Cardiac septum (tissue), 1 donor: Measurements from ENCODE around the gene SLC2A14. TPM values are rescaled to one million over a fixed set of nuclear protein-coding genes. Genes with fewer than 3 reads are reported as not detected.
"Not testable (repeated sequence)": the region's sequence is repeated elsewhere in the genome, so short reads cannot be mapped to it uniquely, and the experiment has no call there.

Experiments
- DNase-seq: peaks from one replicate; pipeline ENCODE4 v3.0.0-alpha.2; 2020; ENCODE audit warnings: low spot score
- intact Hi-C: fragments of 100-400 bp; cut with DNase I; formaldehyde crosslinking; loops from one replicate; pipeline ENCODE4 v1.14.0; 2022
- long read RNA-seq: library from polyadenylated mRNA; unstranded; transcript quantifications from one replicate; pipeline ENCODE4 v2.0.0, GENCODE V29; 2021
- total RNA-seq: library from RNA; stranded (reverse); fragmentation: NEBNext Ultra II Directional; extraction: Animal tissue kit (Norgen Biotek cat#: 25700); gene quantifications from one replicate; pipeline ENCODE4 v1.2.1, GENCODE V29; 2021
- donor health status: DM: no; HTN: no; CAD: no.

The SLC2A14 gene
- total RNA-seq = 0.51 TPM
- long read RNA-seq = 0 reads

DNA sequence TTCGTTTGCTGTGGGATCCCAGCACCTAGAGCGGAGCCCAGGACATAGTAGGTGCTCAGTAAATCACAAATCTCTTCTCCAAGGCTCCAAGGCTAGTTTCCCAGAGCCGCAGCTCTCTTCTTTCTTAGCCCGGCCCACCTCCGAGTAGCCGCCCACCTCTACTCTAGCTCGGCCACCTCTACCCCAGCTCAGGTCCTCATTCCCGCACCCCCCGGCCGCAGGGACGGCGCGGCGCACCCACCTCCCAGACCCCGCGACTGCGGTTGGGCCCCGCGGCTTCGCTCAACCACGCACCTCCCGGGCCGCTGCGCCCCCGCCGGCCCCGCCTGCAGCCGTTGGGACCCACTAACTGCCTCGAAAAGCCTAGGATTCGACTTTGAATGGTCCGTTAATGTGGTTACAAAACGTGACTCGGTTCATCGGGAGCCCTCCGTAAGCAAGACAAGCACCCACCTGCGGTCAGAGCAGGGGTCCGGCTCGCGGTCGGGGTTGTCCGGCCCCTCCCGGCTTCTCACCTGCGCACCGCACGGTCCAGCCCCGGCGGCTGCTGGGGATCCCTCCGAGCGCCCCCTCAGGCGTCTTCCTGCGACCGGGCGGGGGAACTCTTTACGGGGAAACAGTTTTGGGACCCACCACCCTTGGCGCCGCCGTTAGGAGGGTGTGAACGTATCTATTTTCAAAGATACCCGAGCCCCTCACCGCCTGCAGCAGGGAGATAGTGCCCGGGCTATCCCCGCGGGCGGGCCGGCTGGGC is at the start of gene SLC2A14:
TSS of gene SLC2A14 (minus strand) at position 350 of the 754 bp plus-strand sequence. CDS start 3,035 bp downstream, outside the sequence.
- intact Hi-C loops = no loop called here

DNA sequence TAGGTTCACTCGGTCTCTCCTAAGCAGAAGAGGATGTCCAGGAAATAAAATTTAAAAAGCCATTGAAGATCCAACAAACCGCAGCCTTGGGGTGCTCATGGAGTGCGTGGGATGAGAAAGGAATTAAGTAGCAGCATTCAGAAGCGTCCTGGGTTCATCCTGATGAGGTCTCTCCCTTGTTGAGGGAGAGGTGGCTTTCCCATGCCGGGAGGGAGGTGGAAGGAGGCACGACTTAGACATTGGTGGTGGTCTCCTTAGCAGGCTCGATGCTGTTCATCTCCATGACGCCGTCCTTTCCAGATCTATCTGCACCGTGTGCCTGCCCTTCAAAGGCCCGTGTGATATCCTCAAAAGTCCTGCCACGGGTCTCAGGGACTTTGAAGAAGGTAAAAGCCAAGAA is 48.5 kb upstream of the SLC2A14 start:
- intact Hi-C loops, DNase-seq: not testable (repeated sequence)

More for the DNA sequence above, at the start of gene SLC2A14:
- no peak for DNase-seq

DNA sequence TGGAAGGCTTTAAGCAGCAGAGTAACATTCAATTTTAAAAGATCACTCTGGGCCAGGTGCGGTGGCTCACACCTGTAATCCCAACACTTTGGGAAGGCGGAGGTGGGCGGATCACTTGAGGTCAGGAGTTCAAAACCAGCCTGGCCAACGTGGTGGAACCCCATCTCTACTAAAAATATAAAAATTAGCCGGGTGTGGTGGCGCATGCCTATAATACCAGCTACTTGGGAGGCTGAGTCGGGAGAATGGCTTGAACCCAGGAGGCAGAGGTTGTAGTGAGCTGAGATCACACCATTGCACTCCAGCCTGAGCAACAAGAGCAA is 45.5 kb upstream of the SLC2A14 start:
- intact Hi-C loops, DNase-seq: not testable (repeated sequence)

- intact Hi-C loops = no loop called here
- DNase-seq = no peak
Observed at GRCh38 chr12:7917392-7918267, 44.9 kb upstream of the SLC2A14 start.

DNA sequence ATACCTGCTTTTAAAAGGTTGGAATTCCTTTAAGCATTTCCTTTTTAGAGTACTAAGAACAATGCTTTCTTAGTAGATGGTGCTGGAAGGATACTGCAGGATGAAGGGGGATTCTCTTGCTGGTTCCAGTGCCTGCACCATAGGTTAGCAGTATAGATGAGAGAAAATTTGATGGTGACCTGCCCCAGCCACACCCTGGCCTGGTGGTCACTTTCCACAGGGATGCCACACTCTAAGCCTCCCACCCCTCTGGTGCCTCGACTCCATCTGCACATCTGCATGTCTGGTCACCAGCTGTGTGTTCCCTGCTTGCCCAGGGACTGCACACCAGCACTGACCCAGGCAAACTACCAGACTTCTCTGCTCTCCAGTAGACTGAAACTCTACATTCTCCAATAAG is 44.2 kb upstream of the SLC2A14 start:
- no peak for DNase-seq
- intact Hi-C loops = no loop called here

DNA sequence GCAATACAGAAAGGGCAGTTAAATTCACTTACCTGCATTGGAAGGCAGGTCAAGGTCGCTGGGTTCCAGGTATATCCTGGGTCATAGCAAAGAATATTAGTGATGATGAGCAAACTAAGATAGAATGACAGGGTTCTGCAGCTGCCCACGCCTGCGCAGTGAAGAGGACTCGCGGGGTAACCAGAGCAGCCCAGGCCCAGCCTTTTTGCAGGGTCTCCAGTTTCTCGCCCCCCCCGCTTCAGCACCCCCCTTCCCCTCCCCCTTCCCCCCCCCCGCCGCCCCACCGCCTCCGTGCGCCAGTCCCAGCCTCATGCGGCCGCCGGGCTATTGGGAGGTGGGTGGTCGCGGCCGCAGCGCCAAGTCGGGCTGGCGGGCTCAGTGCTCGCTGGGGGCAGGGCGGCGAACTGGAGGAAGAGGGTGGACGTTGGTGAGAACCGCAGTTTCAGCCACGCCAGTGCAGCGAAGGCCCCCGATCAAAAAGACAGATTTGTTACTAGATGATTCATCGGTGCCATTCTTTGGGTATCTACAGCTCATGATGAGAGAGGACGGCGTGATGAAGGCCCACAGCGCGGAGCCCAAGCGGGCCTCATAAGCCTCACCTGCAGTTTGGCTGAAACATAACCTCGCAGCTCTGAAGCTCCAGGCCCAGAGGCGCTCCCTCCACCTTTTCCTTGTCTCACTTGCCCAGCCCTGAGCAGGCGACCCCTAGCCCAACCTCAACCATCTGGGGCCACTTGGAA is 43.1 kb upstream of the SLC2A14 start:
- intact Hi-C loops = no loop called here
- no peak for DNase-seq

GRCh38 chr12:7910106-7910505 is 37.4 kb upstream of the SLC2A14 start:
- DNase-seq, intact Hi-C loops: not testable (repeated sequence)

DNA sequence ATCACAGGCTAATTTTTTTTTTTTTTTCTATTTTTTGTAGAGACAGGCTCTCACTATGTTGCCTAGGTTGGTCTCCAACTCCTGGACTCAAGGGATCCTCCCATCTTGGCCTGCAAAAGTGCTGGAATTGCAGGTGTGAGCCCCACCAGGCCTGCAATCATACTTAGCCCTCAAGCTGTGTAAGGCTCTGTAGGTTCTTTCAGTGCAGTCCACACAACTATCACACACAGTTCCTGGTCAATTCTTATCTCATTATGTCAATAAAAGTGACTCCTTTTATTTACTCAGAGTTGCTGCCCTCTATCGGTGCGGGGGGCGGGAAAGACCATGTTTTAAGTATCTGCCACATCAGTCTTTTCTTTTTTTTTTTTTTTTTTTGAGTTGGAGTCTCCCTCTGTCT is 34.3 kb upstream of the SLC2A14 start:
- intact Hi-C loops = no loop called here
- DNase-seq = no peak

DNA sequence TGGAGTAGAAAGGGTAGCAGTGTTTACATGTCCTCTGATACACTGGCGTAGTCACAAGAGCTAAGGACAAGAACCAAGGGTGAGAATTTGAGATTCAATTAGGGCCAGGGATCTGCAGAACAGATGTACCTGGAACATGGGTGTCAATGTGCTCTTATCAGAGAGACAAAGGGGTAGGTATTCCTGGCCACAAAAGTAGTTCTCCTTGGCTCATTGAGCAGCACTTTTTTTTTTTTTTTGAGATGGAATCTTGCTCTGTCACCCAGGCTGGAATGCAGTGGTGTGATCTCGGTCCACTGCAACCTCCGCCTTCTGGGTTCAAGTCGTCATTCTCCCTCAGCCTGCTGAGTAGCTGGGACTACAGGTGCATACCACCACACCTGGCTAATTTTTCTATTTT is 33.6 kb upstream of the SLC2A14 start:
- DNase-seq, intact Hi-C loops: not testable (repeated sequence)

GRCh38 chr12:7905600-7906125 is 32.9 kb upstream of the SLC2A14 start:
- DNase-seq, intact Hi-C loops: not testable (repeated sequence)

GRCh38 chr12:7905071-7905470 is 32.4 kb upstream of the SLC2A14 start:
- DNase-seq = no peak
- intact Hi-C loops = no loop called here

DNA sequence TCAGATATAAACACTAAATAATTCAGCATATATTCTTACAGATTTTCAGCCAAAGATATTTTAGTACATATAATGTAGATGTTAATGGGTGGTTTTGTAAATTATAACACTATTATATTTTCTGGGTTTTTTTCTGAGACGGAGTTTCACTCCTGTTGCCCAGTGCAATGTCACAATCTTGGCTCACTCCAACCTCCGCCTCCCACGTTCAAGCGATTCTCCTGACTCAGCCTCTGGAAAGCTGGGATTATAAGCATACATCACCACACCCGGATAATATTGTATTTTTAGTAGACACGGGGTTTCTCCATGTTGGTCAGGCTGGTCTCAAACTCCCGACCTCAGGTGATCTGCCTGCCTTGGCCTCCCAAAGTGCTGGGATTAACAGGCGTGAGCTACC is 29.7 kb upstream of the SLC2A14 start:
- DNase-seq, intact Hi-C loops: not testable (repeated sequence)

DNA sequence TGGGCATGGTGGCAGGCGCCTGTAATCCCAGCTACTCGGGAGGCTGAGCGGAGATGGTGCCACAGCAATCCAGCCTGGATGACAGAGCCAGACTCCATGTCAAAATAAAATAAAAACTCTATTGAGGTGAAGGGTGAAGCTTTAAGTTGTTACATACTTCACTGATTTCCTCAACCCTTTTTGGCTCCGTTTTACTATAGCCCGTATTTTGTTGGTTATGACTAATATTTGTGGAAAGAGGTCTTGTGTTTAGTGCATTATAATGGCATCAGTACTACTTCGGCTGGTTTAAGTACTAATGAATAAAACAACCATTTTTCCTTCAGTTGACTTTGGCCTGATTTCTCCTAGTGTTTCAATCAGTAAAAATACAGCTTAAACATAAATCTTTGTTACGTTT is 27.0 kb upstream of the SLC2A14 start:
- DNase-seq = no peak
- intact Hi-C loops = no loop called here

DNA sequence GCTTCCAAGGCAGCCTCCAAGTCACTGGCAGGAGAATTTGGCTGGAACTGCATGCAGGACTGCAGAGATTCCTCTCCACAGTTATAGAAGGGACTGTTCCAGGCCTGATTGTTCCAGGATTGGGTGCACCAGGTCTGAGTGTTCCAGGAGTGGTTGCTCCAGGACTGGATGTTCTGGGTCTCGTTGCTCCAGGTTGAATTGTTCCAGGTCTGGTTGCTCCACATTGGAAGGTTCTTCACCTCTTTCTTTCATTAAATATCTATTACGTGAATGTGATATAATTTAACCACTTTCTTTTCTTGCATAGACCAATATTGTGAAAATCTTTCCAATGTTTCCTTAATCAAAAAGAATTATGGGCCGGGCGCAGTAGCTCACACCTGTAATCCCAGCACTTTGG is 24.0 kb upstream of the SLC2A14 start:
- intact Hi-C loops, DNase-seq: not testable (repeated sequence)

DNA sequence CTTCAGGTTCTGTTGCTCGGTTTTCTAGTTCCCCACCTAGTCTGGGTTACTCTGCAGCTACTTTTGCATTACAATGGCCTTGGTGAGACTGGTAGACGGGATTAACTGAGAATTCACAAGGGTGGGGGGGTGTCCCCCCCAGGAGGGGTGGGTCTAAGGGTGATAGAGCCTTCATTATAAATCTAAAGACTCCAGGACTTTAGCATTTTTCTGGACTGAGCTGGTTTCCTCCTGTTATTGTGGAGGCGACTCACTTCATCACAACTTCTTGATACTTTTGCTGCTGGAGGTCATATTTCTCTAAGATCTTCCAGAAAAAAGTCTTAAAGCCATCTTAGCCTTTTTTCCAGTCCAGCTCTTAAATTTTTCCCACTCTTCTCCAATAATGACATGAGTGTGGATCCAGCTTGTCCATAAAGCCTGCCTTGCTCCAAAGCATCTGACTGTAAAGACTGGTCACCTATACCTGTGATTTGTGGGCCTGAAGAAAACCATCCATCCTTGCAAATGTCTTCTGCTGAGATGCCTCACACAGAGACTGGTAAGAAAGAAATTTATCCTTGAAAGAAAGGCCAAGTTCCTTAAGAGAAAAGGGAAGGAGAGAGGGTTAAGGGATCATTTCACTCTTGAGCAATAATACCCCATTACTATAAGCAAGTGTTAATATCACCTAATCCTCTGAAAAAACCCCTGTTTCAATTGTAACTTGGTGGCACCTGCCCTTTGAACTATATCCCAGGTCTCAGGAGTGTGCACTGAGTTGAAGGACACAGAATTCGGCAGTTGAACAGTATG is 19.7 kb upstream of the SLC2A14 start:
- intact Hi-C loops = no loop called here
- DNase-seq = no peak

DNA sequence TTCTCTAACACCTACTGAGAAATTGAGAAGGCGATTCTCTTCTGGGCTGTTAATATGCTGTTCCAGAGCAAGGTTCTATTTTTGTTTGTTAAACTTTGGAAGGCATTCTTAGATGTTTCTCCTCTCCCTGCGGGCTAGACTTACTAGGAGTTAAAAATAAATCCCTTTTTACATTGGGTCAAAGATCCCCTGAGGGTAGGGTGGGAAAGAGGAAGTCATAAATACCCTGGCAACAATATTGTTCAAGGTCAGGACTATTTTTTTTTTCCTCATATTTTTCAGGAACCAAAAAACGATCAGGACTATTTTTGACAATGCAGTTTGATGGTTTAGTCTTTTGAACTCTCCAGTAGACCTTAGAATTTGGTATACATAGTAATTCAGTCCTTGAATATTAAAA is 12.0 kb upstream of the SLC2A14 start:
- intact Hi-C loops = no loop called here

GRCh38 chr12:7881736-7882120 is 9.0 kb upstream of the SLC2A14 start:
- DNase-seq, intact Hi-C loops: not testable (repeated sequence)

More for the DNA sequence above, 12.0 kb upstream of the SLC2A14 start:
- DNase-seq = no peak

- DNase-seq, intact Hi-C loops: not testable (repeated sequence)
Observed at GRCh38 chr12:7880952-7881735, 8.4 kb upstream of the SLC2A14 start.
